Spleen (tissue), 7 donors: ENCODE results near the gene IL6R.

Experiments
- POLR2A ChIP-seq, 3 donors: fragments of 450-650 bp; IDR thresholded peaks; one replicate each; pipeline ENCODE4 v1.5.1; 2017; ENCODE audit warnings: antibody characterized with exemption in 3 of 3, mild to moderate bottlenecking in 1 of 3
- TF ChIP-seq, protein P1 (sequence below), 11 experiments: fragments of 200-600 bp in 7 of 11; fragments of 450-650 bp in 4 of 11; sonication (generic) in 4 of 11; IDR thresholded peaks in 8 of 11; conservative IDR thresholded peaks in 3 of 11; 1 replicate in 7 of 11; 2 replicates in 4 of 11; pipeline versions ENCODE4 v1.4.0 to v1.8.0; 2016 to 2021; ENCODE audit warnings: antibody characterized with exemption in 11 of 11, inconsistent platforms in 4 of 11, mild to moderate bottlenecking in 1 of 11
- donor health status: DM: no; HTN: no; CAD: no; lungs with moderate emphysema.
- donor health status: DM: no; HTN: no; CAD: no.
- donor health status: DM: no; HTN: no; CAD: no.

DNA sequence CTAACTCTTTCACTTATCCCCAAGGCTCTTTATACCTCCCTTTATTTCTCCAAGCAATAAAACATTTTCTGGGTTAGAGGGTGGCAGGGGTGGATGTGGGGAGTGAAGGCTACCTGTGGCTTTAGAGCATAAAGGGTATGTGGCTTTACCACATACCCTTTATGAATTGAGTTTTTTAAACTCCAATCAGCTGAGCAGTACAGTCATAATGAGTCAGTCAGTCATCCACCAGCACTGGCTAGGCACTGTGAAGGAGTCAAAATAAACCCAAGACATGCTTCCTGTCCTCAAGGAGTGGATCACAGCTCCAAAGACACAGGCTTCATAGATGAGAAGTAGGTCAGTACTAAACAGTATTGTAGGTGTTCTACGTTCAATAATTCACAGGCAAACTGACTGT lies 94.3 kb downstream of the IL6R start:
- TF ChIP-seq, protein P1, sequence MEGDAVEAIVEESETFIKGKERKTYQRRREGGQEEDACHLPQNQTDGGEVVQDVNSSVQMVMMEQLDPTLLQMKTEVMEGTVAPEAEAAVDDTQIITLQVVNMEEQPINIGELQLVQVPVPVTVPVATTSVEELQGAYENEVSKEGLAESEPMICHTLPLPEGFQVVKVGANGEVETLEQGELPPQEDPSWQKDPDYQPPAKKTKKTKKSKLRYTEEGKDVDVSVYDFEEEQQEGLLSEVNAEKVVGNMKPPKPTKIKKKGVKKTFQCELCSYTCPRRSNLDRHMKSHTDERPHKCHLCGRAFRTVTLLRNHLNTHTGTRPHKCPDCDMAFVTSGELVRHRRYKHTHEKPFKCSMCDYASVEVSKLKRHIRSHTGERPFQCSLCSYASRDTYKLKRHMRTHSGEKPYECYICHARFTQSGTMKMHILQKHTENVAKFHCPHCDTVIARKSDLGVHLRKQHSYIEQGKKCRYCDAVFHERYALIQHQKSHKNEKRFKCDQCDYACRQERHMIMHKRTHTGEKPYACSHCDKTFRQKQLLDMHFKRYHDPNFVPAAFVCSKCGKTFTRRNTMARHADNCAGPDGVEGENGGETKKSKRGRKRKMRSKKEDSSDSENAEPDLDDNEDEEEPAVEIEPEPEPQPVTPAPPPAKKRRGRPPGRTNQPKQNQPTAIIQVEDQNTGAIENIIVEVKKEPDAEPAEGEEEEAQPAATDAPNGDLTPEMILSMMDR (IDR thresholded peaks at IDR 0.05 in 8 of 11, conservative IDR thresholded peaks at IDR 0.05 in 3 of 11), result no peak
- no peak for TF ChIP-seq POLR2A (IDR thresholded peaks at IDR 0.05)
